C4-2B (cell line): Measurements from ENCODE around the gene FKBP6.

Source experiments
- ZFX ChIP-seq: fragments of 450-650 bp; IDR thresholded peaks from 2 replicates; pipeline ENCODE4 v1.6.1; 2017
- TF ChIP-seq, protein P1 (sequence below): fragments of 450-650 bp; conservative IDR thresholded peaks from 2 replicates; pipeline ENCODE4 v1.5.1; 2017; ENCODE audit warnings: mild to moderate bottlenecking

DNA sequence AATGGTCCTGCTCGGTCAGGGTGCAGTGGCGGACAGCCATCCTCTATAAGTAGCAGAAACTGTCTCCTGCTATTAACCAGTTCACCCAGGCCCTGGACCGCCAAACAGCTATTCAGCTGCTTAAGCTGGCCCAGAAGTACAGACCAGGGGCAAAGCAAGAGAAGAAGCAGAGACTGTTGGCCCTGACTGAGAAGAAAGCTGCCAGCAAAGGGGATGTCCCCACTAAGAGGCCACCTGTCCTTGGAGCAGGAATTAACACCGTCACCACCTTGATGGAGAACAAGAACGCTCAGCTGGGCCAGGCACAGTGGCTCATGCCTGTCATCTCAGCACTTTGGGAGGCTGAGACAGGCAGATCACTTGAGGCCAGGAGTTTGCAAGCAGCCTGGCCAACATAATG, 13.7 kb upstream of the FKBP6 start:
- TF ChIP-seq, protein P1, sequence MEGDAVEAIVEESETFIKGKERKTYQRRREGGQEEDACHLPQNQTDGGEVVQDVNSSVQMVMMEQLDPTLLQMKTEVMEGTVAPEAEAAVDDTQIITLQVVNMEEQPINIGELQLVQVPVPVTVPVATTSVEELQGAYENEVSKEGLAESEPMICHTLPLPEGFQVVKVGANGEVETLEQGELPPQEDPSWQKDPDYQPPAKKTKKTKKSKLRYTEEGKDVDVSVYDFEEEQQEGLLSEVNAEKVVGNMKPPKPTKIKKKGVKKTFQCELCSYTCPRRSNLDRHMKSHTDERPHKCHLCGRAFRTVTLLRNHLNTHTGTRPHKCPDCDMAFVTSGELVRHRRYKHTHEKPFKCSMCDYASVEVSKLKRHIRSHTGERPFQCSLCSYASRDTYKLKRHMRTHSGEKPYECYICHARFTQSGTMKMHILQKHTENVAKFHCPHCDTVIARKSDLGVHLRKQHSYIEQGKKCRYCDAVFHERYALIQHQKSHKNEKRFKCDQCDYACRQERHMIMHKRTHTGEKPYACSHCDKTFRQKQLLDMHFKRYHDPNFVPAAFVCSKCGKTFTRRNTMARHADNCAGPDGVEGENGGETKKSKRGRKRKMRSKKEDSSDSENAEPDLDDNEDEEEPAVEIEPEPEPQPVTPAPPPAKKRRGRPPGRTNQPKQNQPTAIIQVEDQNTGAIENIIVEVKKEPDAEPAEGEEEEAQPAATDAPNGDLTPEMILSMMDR: no peak
- TF ChIP-seq ZFX: no peak
